SU-DHL-6 (cell line): ENCODE measurements around the gene MTF1.
"Not testable (repeated sequence)": the region's sequence is repeated elsewhere in the genome, so short reads cannot be mapped to it uniquely, and the experiment has no call there.

ENCODE experiments used
- H2AFZ ChIP-seq: fragments of 200-600 bp; sonication (generic); 2 replicates; pipeline ENCODE4 v1.6.1; 2014; ENCODE audit warnings: low read depth, mild to moderate bottlenecking, moderate library complexity, mixed read lengths, antibody characterized with exemption, low read length; ENCODE audit not compliant: severe bottlenecking
- H3F3A ChIP-seq: fragments of 200-600 bp; shearing (Covaris generic); 2 replicates; pipeline ENCODE4 v1.6.0; 2016; ENCODE audit warnings: antibody characterized with exemption, mild to moderate bottlenecking; ENCODE audit not compliant: insufficient read depth
- H3K27ac ChIP-seq: fragments of 200-600 bp; sonication (generic); 2 replicates; pipeline ENCODE4 v1.5.1; 2016; ENCODE audit warnings: low read depth, mild to moderate bottlenecking, low read length, moderate library complexity, mixed read lengths
- H3K27me3 ChIP-seq: fragments of 200-600 bp; sonication (generic), shearing (Covaris generic); 2 replicates; pipeline ENCODE4 v1.6.0; 2014; ENCODE audit warnings: mild to moderate bottlenecking, low read length
- H3K36me3 ChIP-seq: fragments of 200-600 bp; sonication (generic); 2 replicates; pipeline ENCODE4 v1.6.1; 2014; ENCODE audit warnings: mild to moderate bottlenecking, low read length, mixed read lengths
- H3K4me2 ChIP-seq: fragments of 300-600, 200-600 bp; shearing (Covaris generic), sonication (generic); 2 replicates; pipeline ENCODE4 v1.6.0; 2014; ENCODE audit warnings: low read length, low read depth, mild to moderate bottlenecking; ENCODE audit not compliant: poor library complexity, severe bottlenecking
- H3K4me3 ChIP-seq: fragments of 200-600 bp; sonication (generic); 2 replicates; pipeline ENCODE4 v1.5.1; 2014; ENCODE audit warnings: antibody characterized with exemption, low read length, mild to moderate bottlenecking, mixed read lengths; ENCODE audit not compliant: insufficient read depth, poor library complexity, severe bottlenecking
- H3K79me2 ChIP-seq: fragments of 200-600 bp; sonication (generic); 2 replicates; pipeline ENCODE4 v1.6.1; 2014; ENCODE audit warnings: mild to moderate bottlenecking, low read length, moderate library complexity; ENCODE audit not compliant: insufficient read depth
- H3K9ac ChIP-seq: fragments of 200-600 bp; sonication (generic); 2 replicates; pipeline ENCODE4 v1.7.0; 2014; ENCODE audit warnings: mild to moderate bottlenecking, low read length
- H3K9me2 ChIP-seq: fragments of 200-600 bp; sonication (generic); replicated peaks from 2 replicates; pipeline ENCODE4 v1.6.1; 2014; ENCODE audit warnings: low read length; ENCODE audit not compliant: insufficient read depth
- H3K9me3 ChIP-seq: fragments of 200-600 bp; sonication (generic); 2 replicates; pipeline ENCODE4 v1.6.1; 2014; ENCODE audit warnings: low read length, mixed read lengths; ENCODE audit not compliant: insufficient read depth
- H4K20me1 ChIP-seq: fragments of 200-600 bp; sonication (generic); 2 replicates; pipeline ENCODE4 v1.6.1; 2014; ENCODE audit warnings: low read depth, mild to moderate bottlenecking, antibody characterized with exemption, low read length, moderate library complexity, mixed read lengths
- EZH2phosphoT487 ChIP-seq: fragments of 200-600 bp; sonication (generic), shearing (Covaris generic); conservative IDR thresholded peaks from 2 replicates; pipeline ENCODE4 v1.6.1; 2018; ENCODE audit warnings: mild to moderate bottlenecking, antibody characterized with exemption, low read length, moderate library complexity, mixed read lengths
- TF ChIP-seq, protein P1 (sequence below): fragments of 200-600 bp; sonication (generic); IDR thresholded peaks from one replicate; pipeline ENCODE4 v1.5.1; 2017; ENCODE audit warnings: antibody characterized with exemption, mild to moderate bottlenecking, low read length, moderate library complexity; ENCODE audit not compliant: insufficient read depth, poor library complexity, severe bottlenecking

MTF1 gene

DNA sequence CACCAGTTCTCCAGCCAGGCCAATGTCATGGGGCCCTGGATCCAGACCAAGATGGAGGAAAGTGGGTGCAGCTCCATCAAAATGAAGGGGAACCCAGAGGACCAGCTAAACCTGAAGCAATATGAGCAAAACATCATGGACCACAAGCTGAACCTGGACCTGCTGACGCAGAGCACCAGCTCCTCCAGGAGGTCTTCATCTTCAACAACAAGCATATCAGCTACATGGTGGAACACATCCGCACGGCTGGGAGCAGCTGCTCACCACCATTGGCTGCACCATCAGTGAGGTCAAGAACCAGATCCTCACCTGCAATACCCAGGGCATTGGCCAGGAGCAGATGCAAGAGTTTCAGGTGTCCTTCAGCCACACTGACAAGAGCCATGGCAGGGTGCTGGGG, 80.7 kb downstream of the MTF1 start:
- Histone ChIP-seq H4K20me1 (no peaks in the 10 kb centered on the region), H2AFZ (no peak overlapping the region), H3K36me3 (no peaks in the 10 kb centered on the region), H3K9me2 (no peaks in the 10 kb centered on the region), H3K9me3 (no peaks in the 10 kb centered on the region), H3K27ac (no peak overlapping the region), H3K79me2 (no peaks in the 10 kb centered on the region), H3K9ac (no peak overlapping the region), H3K27me3 (no peaks in the 10 kb centered on the region), H3K4me2 (no peak overlapping the region), H3K4me3 (no peak overlapping the region), H3F3A (no peaks in the 10 kb centered on the region)
- TF ChIP-seq EZH2phosphoT487 = no peak
- TF ChIP-seq, protein P1, sequence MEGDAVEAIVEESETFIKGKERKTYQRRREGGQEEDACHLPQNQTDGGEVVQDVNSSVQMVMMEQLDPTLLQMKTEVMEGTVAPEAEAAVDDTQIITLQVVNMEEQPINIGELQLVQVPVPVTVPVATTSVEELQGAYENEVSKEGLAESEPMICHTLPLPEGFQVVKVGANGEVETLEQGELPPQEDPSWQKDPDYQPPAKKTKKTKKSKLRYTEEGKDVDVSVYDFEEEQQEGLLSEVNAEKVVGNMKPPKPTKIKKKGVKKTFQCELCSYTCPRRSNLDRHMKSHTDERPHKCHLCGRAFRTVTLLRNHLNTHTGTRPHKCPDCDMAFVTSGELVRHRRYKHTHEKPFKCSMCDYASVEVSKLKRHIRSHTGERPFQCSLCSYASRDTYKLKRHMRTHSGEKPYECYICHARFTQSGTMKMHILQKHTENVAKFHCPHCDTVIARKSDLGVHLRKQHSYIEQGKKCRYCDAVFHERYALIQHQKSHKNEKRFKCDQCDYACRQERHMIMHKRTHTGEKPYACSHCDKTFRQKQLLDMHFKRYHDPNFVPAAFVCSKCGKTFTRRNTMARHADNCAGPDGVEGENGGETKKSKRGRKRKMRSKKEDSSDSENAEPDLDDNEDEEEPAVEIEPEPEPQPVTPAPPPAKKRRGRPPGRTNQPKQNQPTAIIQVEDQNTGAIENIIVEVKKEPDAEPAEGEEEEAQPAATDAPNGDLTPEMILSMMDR = no peak

DNA sequence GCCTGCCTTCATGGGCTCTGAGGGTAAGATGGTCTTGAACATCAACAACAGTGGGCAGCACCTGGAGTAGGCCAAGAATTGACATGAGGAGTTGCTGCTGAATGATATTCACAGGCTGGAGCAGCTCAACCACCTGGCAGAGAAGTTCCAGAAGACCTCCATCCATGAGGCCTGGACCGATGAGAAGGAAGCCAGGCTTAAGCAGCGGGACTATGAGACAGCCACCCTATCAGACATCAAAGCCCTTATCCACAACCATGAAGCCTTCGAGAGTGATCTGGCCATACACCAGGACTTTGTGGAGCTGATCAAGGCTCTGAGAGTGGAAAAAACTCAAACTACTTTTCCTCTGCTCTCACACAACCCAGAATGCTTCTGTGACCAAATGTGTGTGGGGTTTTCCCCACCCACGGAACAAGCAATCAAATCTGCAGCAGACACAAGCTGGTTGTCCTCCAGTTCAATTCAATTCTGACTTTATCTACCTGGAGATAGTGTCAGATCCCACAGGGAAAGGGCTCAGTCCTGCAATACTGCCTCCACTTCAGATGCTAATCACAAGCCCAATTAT, 82.4 kb downstream of the MTF1 start:
- Histone ChIP-seq H3K36me3 (no peaks in the 10 kb centered on the region), H3K79me2 (no peaks in the 10 kb centered on the region), H3K9me3 (no peaks in the 10 kb centered on the region), H3K4me2 (no peak overlapping the region), H3K9me2 (no peaks in the 10 kb centered on the region), H3K4me3 (no peak overlapping the region), H3K9ac (no peak overlapping the region), H3F3A (no peaks in the 10 kb centered on the region), H2AFZ (no peak overlapping the region), H3K27ac (no peak overlapping the region), H4K20me1 (no peaks in the 10 kb centered on the region), H3K27me3 (no peaks in the 10 kb centered on the region)
- no peak for TF ChIP-seq EZH2phosphoT487
- TF ChIP-seq, protein P1 = no peak

DNA sequence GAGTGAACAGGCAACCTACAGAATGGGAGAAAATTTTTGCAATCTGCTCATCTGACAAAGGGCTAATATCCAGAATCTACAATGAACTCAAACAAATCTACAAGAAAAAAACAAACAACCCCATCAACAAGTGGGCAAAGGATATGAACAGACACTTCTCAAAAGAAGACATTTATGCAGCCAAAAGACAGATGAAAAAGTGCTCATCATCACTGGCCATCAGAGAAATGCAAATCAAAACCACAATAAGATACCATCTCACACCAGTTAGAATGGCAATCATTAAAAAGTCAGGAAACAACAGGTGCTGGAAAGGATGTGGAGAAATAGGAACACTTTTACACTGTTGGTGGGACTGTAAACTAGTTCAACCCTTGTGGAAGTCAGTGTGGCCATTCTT, 88.0 kb downstream of the MTF1 start:
- H3K79me2 ChIP-seq, H3K27me3 ChIP-seq, H3F3A ChIP-seq, H3K9ac ChIP-seq, H3K9me2 ChIP-seq, H3K36me3 ChIP-seq, H2AFZ ChIP-seq, H3K9me3 ChIP-seq, H3K4me3 ChIP-seq, H4K20me1 ChIP-seq, H3K4me2 ChIP-seq, H3K27ac ChIP-seq: not testable (repeated sequence)

DNA sequence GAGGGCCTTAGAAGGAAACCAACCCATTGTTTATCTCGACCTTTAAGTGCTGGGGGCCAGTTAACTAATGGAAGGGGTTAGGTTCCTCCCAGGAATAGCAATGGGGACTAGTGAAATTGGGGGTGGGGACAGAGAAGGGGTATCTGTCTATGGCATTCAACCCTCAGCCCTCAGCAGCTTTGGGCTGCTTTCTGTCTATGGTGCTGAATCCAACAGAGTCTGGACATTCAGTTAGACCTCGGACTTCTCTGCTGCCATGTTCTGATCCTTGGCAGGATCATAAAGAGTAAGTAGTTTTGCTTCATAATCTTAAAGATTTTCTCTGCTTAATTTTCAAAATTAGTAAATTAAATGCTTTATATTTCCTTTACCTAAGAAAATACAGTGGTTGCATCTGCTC, 91.9 kb downstream of the MTF1 start:
- H2AFZ ChIP-seq = no peak overlapping the region
- H4K20me1 ChIP-seq = no peaks in the 10 kb centered on the region
- H3K27ac ChIP-seq = no peak overlapping the region
- H3K4me2 ChIP-seq = no peak overlapping the region
- no peak overlapping the region for H3K9ac ChIP-seq
- no peaks in the 10 kb centered on the region for H3K9me3 ChIP-seq
- no peaks in the 10 kb centered on the region for H3K9me2 ChIP-seq
- no peaks in the 10 kb centered on the region for H3K79me2 ChIP-seq
- H3F3A ChIP-seq = no peaks in the 10 kb centered on the region
- no peaks in the 10 kb centered on the region for H3K36me3 ChIP-seq
- H3K27me3 ChIP-seq = no peaks in the 10 kb centered on the region; the same call in 1 of the 2 replicates
- no peak overlapping the region for H3K4me3 ChIP-seq
- TF ChIP-seq, protein P1 = no peak
- TF ChIP-seq EZH2phosphoT487 = no peak
